HUES48 (cell line): ENCODE results near the gene TMCC1.

ENCODE experiments used
- H3K27ac ChIP-seq: one replicate; pipeline ENCODE4 v1.7.0; 2013; ENCODE audit warnings: low read depth, low read length, inconsistent platforms
- H3K27me3 ChIP-seq: 2 replicates; pipeline ENCODE4 v1.6.1; 2013; ENCODE audit warnings: mild to moderate bottlenecking, low read length; ENCODE audit not compliant: control insufficient read depth, insufficient read depth
- H3K36me3 ChIP-seq: 2 replicates; pipeline ENCODE4 v1.6.1; 2013; ENCODE audit warnings: low read length; ENCODE audit not compliant: control insufficient read depth, insufficient read depth
- H3K4me1 ChIP-seq: 2 replicates; pipeline ENCODE4 v1.6.1; 2013; ENCODE audit warnings: mild to moderate bottlenecking, low read length; ENCODE audit not compliant: control insufficient read depth, insufficient read depth
- H3K4me3 ChIP-seq: 2 replicates; pipeline ENCODE4 v1.5.1; 2013; ENCODE audit warnings: mild to moderate bottlenecking, low read depth, low read length
- H3K9ac ChIP-seq: 2 replicates; pipeline ENCODE4 v1.6.1; 2013; ENCODE audit warnings: mild to moderate bottlenecking, low read depth, low read length, moderate library complexity
- H3K9me3 ChIP-seq: 2 replicates; pipeline ENCODE4 v1.6.1; 2013; ENCODE audit warnings: low read length; ENCODE audit not compliant: control insufficient read depth, insufficient read depth

The TMCC1 gene

DNA sequence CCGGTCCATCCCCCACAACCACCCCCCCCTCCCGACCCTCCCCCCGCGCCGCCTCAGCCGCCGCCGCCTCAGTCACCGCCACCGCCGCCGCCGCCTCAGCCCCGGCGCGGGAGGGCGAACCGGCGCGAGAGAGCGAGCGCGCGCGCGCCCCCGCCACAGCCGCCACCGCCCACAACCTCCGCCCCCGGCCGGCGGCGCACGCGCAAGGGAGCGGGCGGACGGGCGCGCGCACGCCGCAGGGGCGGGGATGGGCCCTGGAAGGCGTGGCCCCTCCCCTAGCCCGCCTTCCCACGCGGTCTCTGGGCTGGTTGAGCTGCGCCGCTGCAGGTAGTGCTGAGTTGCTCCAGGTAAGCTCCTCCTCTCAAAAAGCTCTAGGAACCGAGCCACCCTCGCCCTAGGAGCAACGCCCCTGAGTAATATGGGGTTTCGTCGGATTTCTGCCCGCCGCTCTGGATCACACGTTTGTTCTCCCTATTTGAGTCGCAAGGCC is at the start of gene TMCC1:
Gene TMCC1 (minus strand): TSS at position 131 of the 490 bp plus-strand sequence.
- peak within 1 kb of the TSS; percentile 97 for H3K27ac ChIP-seq
- no peaks in the 10 kb centered on the region for H3K9me3 ChIP-seq
- H3K9ac ChIP-seq = peak within 1 kb of the TSS; percentile 88
- H3K4me1 ChIP-seq = peaks cover 19% of the 10 kb centered on the region
- peak within 1 kb of the TSS; percentile 96 for H3K4me3 ChIP-seq
- no peaks in the 10 kb centered on the region for H3K27me3 ChIP-seq
- H3K36me3 ChIP-seq = peaks cover 3% of the 10 kb centered on the region; the same call in 1 of the 2 replicates

DNA sequence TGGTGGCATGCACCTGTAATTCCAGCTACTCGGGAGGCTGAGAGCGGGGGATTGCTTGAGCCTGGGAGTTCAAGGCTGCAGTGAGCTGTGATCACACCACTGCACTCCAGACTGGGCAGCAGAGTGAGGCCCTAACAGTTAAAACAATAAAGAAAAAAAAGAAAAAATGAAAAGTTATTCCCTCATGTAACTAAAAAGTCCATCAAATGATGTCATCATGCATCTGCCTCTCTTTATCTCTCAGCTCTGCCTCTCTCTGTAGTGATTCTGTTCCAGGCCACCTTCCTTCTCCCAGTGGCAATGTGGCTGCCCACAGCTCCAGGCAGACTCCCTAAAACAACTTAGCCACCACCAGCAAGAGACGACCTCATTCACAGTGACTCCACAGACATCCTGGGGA is 49.5 kb upstream of the TMCC1 start:
- Histone ChIP-seq H3K27ac (no peak overlapping the region), H3K9ac (no peak overlapping the region), H3K36me3 (no peaks in the 10 kb centered on the region), H3K4me1 (no peaks in the 10 kb centered on the region), H3K4me3 (no peak overlapping the region), H3K27me3 (no peaks in the 10 kb centered on the region), H3K9me3 (no peaks in the 10 kb centered on the region)

DNA sequence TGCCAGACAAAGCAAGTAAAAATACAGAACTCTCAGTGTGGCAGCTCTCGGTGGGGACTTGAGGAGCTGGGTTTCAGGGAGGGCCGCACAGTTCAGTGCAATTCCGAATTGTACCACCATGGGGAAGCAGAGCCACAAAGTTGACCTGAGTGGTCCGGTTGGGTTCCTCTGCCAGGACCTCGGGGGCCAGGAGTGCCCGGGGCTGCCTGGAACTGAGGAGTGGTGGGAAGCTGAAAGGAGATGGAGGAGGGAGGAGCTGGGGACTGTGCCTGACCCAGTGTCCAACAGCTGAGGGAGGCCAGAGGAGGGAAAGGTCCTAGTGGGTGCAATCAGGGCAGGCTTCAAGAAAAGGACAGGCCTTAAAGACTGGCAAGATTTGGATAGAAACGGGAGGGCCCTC is 48.8 kb upstream of the TMCC1 start:
- H3K9me3 ChIP-seq = no peaks in the 10 kb centered on the region
- H3K27ac ChIP-seq = no peak overlapping the region
- no peak overlapping the region for H3K9ac ChIP-seq
- no peaks in the 10 kb centered on the region for H3K27me3 ChIP-seq
- H3K4me1 ChIP-seq = no peaks in the 10 kb centered on the region
- H3K4me3 ChIP-seq = no peak overlapping the region
- no peaks in the 10 kb centered on the region for H3K36me3 ChIP-seq

- Histone ChIP-seq H3K4me3 (no peak overlapping the region), H3K9me3 (no peaks in the 10 kb centered on the region), H3K9ac (no peak overlapping the region), H3K4me1 (no peaks in the 10 kb centered on the region), H3K36me3 (no peaks in the 10 kb centered on the region), H3K27me3 (no peaks in the 10 kb centered on the region), H3K27ac (no peak overlapping the region)
Measured at GRCh38 chr3:129940086-129940485, 46.6 kb upstream of the TMCC1 start.

DNA sequence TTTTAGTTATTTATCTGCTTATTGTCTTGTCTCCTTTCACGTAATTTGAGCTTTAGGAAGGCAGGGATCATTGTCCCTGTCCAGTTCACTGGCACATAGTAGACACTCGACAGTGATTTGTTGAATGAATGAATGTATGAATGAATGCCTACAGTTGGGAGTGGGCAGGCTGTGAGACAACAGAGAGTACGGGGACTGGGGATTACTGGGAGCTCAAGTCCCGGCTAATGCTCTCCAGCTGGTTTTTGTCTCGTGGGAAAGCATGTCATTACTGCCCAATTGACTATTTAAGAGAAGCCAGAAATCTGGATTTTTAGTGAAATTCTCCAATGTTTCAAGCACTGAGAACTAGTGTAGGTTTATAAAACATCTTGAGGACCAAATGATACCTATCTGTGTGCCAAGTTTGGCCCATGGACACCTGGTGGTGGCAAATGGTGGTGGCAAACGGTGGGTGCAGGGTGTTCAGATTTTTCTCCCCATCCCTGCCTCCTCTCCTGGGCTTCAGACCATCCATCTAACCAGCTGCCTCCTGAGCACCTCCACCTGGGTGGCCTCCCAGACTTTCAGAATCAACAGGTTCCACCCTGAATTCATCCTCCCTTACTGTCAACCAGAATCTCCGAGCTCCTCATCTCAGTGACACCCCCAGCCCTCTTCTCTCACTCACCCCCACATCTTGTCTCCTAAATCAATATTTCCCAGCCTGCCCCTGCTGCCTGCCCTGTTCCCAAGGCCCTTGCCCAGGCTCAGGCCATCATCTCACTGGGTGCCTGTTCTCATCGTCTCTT is 44.8 kb upstream of the TMCC1 start:
- H3K4me1 ChIP-seq = no peaks in the 10 kb centered on the region
- no peaks in the 10 kb centered on the region for H3K9me3 ChIP-seq
- no peak overlapping the region for H3K9ac ChIP-seq
- H3K4me3 ChIP-seq = no peak overlapping the region
- H3K27me3 ChIP-seq = peaks cover 9% of the 10 kb centered on the region
- no peak overlapping the region for H3K27ac ChIP-seq
- no peaks in the 10 kb centered on the region for H3K36me3 ChIP-seq

- no peaks in the 10 kb centered on the region for H3K4me1 ChIP-seq
- no peaks in the 10 kb centered on the region for H3K36me3 ChIP-seq
- H3K4me3 ChIP-seq = no peak overlapping the region
- no peak overlapping the region for H3K27ac ChIP-seq
- peaks cover 12% of the 10 kb centered on the region for H3K27me3 ChIP-seq
- no peak overlapping the region for H3K9ac ChIP-seq
- no peaks in the 10 kb centered on the region for H3K9me3 ChIP-seq
Measured at GRCh38 chr3:129937717-129938116, 44.2 kb upstream of the TMCC1 start.

GRCh38 chr3:129936757-129937156 is 43.2 kb upstream of the TMCC1 start:
- Histone ChIP-seq H3K36me3 (no peaks in the 10 kb centered on the region), H3K27ac (no peak overlapping the region), H3K9ac (no peak overlapping the region), H3K9me3 (no peaks in the 10 kb centered on the region), H3K4me3 (no peak overlapping the region), H3K27me3 (peaks cover 12% of the 10 kb centered on the region), H3K4me1 (no peaks in the 10 kb centered on the region)

DNA sequence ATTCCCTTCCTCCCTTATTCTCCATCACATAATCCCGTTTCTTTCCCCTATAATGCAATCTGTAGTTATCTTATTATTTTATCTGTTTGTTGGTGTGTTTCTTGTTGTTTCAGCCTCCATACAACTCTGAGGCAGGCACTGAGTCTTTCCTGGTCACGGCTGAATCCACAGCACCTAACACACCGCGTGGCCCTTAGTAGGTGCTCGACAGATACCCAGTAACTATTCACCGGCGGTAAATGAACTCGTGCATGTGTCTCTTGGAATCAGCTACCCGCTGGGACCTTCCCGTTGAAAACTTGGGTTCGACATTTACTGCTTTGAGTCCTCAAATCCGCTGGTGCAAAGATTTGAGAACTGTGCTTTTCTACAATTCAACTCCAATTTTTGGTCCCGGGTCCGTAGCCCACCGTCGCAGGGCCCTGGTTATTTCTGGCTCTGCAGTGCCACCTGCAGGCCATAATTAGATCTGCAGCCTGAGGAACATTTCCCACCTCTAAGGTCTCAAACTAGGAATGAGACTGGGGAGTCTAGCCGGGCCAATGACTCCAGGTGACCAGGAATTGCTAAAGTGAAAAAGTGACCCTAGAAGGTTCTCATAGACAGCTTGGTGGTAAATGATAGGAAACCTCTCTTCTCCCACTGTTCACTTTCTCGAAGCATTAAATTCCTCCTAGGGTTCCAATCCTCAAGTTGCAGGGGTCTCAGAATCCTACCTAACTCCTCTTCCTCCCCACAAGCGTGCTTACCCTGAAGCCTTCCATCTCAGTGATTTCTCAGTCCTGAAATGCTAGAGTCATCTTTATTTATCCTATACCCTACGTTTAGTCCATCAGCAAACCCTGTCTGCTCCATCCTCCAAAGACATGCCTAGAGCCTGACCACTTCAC is 41.0 kb upstream of the TMCC1 start:
- H3K9ac ChIP-seq = no peak overlapping the region
- no peaks in the 10 kb centered on the region for H3K36me3 ChIP-seq
- H3K27ac ChIP-seq = no peak overlapping the region
- no peaks in the 10 kb centered on the region for H3K4me1 ChIP-seq
- H3K27me3 ChIP-seq = peaks cover 12% of the 10 kb centered on the region
- H3K9me3 ChIP-seq = no peaks in the 10 kb centered on the region; the same call in none of the 2 replicates
- no peak overlapping the region for H3K4me3 ChIP-seq

GRCh38 chr3:129933471-129933870 is 40.0 kb upstream of the TMCC1 start:
- no peak overlapping the region for H3K4me3 ChIP-seq
- H3K27me3 ChIP-seq = peaks cover 12% of the 10 kb centered on the region
- no peak overlapping the region for H3K9ac ChIP-seq
- H3K36me3 ChIP-seq = no peaks in the 10 kb centered on the region
- no peaks in the 10 kb centered on the region for H3K4me1 ChIP-seq
- H3K27ac ChIP-seq = no peak overlapping the region
- peaks cover 4% of the 10 kb centered on the region for H3K9me3 ChIP-seq

- H3K4me3 ChIP-seq = no peak overlapping the region
- H3K27me3 ChIP-seq = peaks cover 12% of the 10 kb centered on the region
- H3K27ac ChIP-seq = no peak overlapping the region
- H3K9me3 ChIP-seq = peaks cover 4% of the 10 kb centered on the region
- no peak overlapping the region for H3K9ac ChIP-seq
- H3K36me3 ChIP-seq = no peaks in the 10 kb centered on the region
- no peaks in the 10 kb centered on the region for H3K4me1 ChIP-seq
Measured at GRCh38 chr3:129929383-129929782, 35.9 kb upstream of the TMCC1 start.

DNA sequence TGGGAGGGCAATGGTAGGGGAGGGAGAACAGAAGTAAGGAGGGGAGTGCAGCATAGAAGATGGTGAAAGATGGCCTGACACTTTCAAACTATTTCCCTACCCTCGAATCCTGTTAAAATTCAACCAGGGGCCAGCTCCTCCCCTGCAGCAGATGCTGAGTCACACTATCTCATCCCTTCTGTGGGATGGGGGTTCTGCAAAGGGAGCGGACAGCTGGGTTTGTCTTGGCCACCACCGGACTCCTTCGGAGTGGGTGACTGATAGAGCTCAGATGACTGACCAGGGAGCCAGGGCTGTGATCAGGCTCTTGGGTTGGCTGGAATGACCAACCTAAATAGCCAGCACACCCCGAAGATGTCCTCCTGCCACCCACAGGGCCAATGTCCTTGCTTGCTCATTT is 33.6 kb upstream of the TMCC1 start:
- Histone ChIP-seq H3K4me1 (no peaks in the 10 kb centered on the region), H3K9me3 (peaks cover 4% of the 10 kb centered on the region), H3K9ac (no peak overlapping the region), H3K27me3 (no peaks in the 10 kb centered on the region), H3K36me3 (no peaks in the 10 kb centered on the region), H3K4me3 (no peak overlapping the region), H3K27ac (no peak overlapping the region)
